Endodermal cell (in vitro differentiated cells): ENCODE results near the gene NR0B2. TPM values are rescaled to one million over a fixed set of nuclear protein-coding genes. Genes with fewer than 3 reads are reported as not detected.
A peak's percentile ranks its signal among the peaks of the same experiment; 100 is the strongest.

Source experiments
- DNase-seq: peaks from one replicate; pipeline ENCODE4 v3.0.0-alpha.2; 2017
- H3K27ac ChIP-seq: 2 replicates; pipeline ENCODE4 v1.5.1; 2013; ENCODE audit warnings: mild to moderate bottlenecking, low read depth, low read length, moderate library complexity
- H3K27me3 ChIP-seq: 2 replicates; pipeline ENCODE4 v1.6.1; 2013; ENCODE audit warnings: mild to moderate bottlenecking, low read length, moderate library complexity; ENCODE audit not compliant: insufficient read depth, control insufficient read depth, poor library complexity, severe bottlenecking
- H3K36me3 ChIP-seq: 2 replicates; pipeline ENCODE4 v1.7.0; 2013; ENCODE audit warnings: mild to moderate bottlenecking, low read length, moderate library complexity; ENCODE audit not compliant: control insufficient read depth, insufficient read depth
- H3K4me1 ChIP-seq: one replicate; pipeline ENCODE4 v1.7.0; 2013; ENCODE audit warnings: low read length; ENCODE audit not compliant: control insufficient read depth, insufficient read depth
- H3K4me3 ChIP-seq: 2 replicates; pipeline ENCODE4 v1.5.1; 2013; ENCODE audit warnings: mild to moderate bottlenecking, low read length, moderate library complexity
- H3K9ac ChIP-seq: 2 replicates; pipeline ENCODE4 v1.6.1; 2013; ENCODE audit warnings: mild to moderate bottlenecking, low read length, moderate library complexity; ENCODE audit not compliant: poor library complexity, severe bottlenecking; ENCODE audit errors: extremely low read depth
- H3K9me3 ChIP-seq: 2 replicates; pipeline ENCODE4 v1.6.1; 2013; ENCODE audit warnings: mild to moderate bottlenecking, low read length, moderate library complexity; ENCODE audit not compliant: control insufficient read depth
- H3K27ac Mint-ChIP-seq: 2 replicates; pipeline ENCODE4 v1.8.0; 2020; ENCODE audit warnings: mixed read lengths
- H3K27me3 Mint-ChIP-seq: 2 replicates; pipeline ENCODE4 v1.8.0; 2021; ENCODE audit warnings: mild to moderate bottlenecking, mixed read lengths; ENCODE audit not compliant: insufficient read depth
- H3K36me3 Mint-ChIP-seq: 2 replicates; pipeline ENCODE4 v1.8.0; 2020; ENCODE audit warnings: low read depth, mixed read lengths
- H3K4me1 Mint-ChIP-seq: 2 replicates; pipeline ENCODE4 v1.8.0; 2020; ENCODE audit warnings: mixed read lengths
- H3K4me3 Mint-ChIP-seq: 2 replicates; pipeline ENCODE4 v1.8.0; 2020; ENCODE audit warnings: mild to moderate bottlenecking, moderate library complexity, mixed read lengths
- H3K9me3 Mint-ChIP-seq: 2 replicates; pipeline ENCODE4 v1.8.0; 2020; ENCODE audit warnings: mild to moderate bottlenecking, mixed read lengths
- CTCF ChIP-seq: fragments of 200-600 bp; sonication (generic); conservative IDR thresholded peaks from 2 replicates; pipeline ENCODE4 v1.5.0; 2021; ENCODE audit warnings: antibody characterized with exemption, mild to moderate bottlenecking
- WGBS, 2 experiments: methylation state at CpG; one replicate each; pipeline versions ENCODE4 v1.1.5 to v1.1.7; 2013; ENCODE audit warnings: missing lambda C conversion rate in 2 of 2, mixed read lengths in 1 of 2; ENCODE audit not compliant: insufficient coverage in 1 of 2, insufficient read length in 1 of 2; 5-methylcytosine and 5-hydroxymethylcytosine counted together
- total RNA-seq, 2 donors: library from RNA; stranded (reverse); fragmentation: NEBNext Ultra II Directional in 1 of 2; extraction: Animal tissue kit (Norgen Biotek cat#: 25700) in 1 of 2; gene quantifications; 2 replicates in 1 of 2; 3 replicates in 1 of 2; pipeline ENCODE4 v1.2.1, GENCODE V29; 2021

Gene NR0B2
- total RNA-seq, 2 donors from 2014 or later, result not detected

GRCh38 chr1:26932531-26932930 lies 18.8 kb upstream of the NR0B2 start:
- WGBS, 2 experiments, result 93 to 96% methylated on average over 2 of the region's 3 CpGs
- no peak for DNase-seq

GRCh38 chr1:26923711-26924110 lies 9.9 kb upstream of the NR0B2 start:
- Mint-ChIP-seq H3K4me3 (peak overlapping the region; percentile 86), H3K27me3 (no peaks in the 10 kb centered on the region), H3K27ac (no peak overlapping the region), H3K9me3 (no peaks in the 10 kb centered on the region), H3K36me3 (peaks cover 47% of the 10 kb centered on the region), H3K4me1 (peaks cover 16% of the 10 kb centered on the region)
- TF ChIP-seq CTCF, result no peak
- H3K27me3 ChIP-seq, result no peaks in the 10 kb centered on the region
- DNase-seq, result no peak
- H3K27ac ChIP-seq, result no peak overlapping the region
- 92 to 100% methylated on average over 3 of the region's 3 CpGs for WGBS, 2 experiments
- H3K9ac ChIP-seq, result no peak overlapping the region
- H3K4me3 ChIP-seq, result peak overlapping the region; percentile 24
- no peaks in the 10 kb centered on the region for H3K9me3 ChIP-seq
- H3K36me3 ChIP-seq, result peaks cover 48% of the 10 kb centered on the region
- H3K4me1 ChIP-seq, result peaks cover 8% of the 10 kb centered on the region

More at GRCh38 chr1:26932531-26932930, 18.8 kb upstream of the NR0B2 start:
- no peak for TF ChIP-seq CTCF
- Mint-ChIP-seq H3K27ac (no peak overlapping the region), H3K4me3 (no peak overlapping the region), H3K27me3 (no peaks in the 10 kb centered on the region), H3K36me3 (peaks cover 57% of the 10 kb centered on the region), H3K4me1 (no peaks in the 10 kb centered on the region), H3K9me3 (no peaks in the 10 kb centered on the region)
- Histone ChIP-seq H3K27me3 (no peaks in the 10 kb centered on the region), H3K9me3 (no peaks in the 10 kb centered on the region), H3K36me3 (peaks cover 69% of the 10 kb centered on the region), H3K4me1 (no peaks in the 10 kb centered on the region), H3K9ac (no peak overlapping the region), H3K4me3 (no peak overlapping the region), H3K27ac (no peak overlapping the region)

GRCh38 chr1:26922901-26923300 lies 9.1 kb upstream of the NR0B2 start:
- Histone ChIP-seq H3K27ac (no peak overlapping the region), H3K36me3 (peaks cover 40% of the 10 kb centered on the region), H3K27me3 (no peaks in the 10 kb centered on the region), H3K9me3 (no peaks in the 10 kb centered on the region), H3K9ac (peak overlapping the region; percentile 83), H3K4me1 (peaks cover 8% of the 10 kb centered on the region), H3K4me3 (peak overlapping the region; percentile 97)
- Mint-ChIP-seq H3K4me3 (peak overlapping the region; percentile 86), H3K36me3 (peaks cover 39% of the 10 kb centered on the region), H3K4me1 (peaks cover 16% of the 10 kb centered on the region), H3K27ac (peak overlapping the region; percentile 96), H3K27me3 (no peaks in the 10 kb centered on the region), H3K9me3 (no peaks in the 10 kb centered on the region)
- no peak for TF ChIP-seq CTCF
- 92 to 94% methylated on average over 3 of the region's 3 CpGs for WGBS, 2 experiments
- no peak for DNase-seq
